ENCODE measurements around the gene C1GALT1.
"Not testable (repeated sequence)": the region's sequence is repeated elsewhere in the genome, so short reads cannot be mapped to it uniquely, and the experiment has no call there.

- TF ChIP-seq, protein P1, sequence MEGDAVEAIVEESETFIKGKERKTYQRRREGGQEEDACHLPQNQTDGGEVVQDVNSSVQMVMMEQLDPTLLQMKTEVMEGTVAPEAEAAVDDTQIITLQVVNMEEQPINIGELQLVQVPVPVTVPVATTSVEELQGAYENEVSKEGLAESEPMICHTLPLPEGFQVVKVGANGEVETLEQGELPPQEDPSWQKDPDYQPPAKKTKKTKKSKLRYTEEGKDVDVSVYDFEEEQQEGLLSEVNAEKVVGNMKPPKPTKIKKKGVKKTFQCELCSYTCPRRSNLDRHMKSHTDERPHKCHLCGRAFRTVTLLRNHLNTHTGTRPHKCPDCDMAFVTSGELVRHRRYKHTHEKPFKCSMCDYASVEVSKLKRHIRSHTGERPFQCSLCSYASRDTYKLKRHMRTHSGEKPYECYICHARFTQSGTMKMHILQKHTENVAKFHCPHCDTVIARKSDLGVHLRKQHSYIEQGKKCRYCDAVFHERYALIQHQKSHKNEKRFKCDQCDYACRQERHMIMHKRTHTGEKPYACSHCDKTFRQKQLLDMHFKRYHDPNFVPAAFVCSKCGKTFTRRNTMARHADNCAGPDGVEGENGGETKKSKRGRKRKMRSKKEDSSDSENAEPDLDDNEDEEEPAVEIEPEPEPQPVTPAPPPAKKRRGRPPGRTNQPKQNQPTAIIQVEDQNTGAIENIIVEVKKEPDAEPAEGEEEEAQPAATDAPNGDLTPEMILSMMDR (IDR thresholded peaks at IDR 0.05): not testable (repeated sequence)
- not testable (repeated sequence) for TF ChIP-seq POLR2A (IDR thresholded peaks at IDR 0.05)
Observed at GRCh38 chr7:7154355-7154754, 28.0 kb upstream of the C1GALT1 start.

Measured in thyroid gland (tissue), 4 donors.